CD4-positive, alpha-beta T cell treated with Interleukin-17A for 1 hour (primary cell): ENCODE measurements around the gene MAP2K1.

Source experiments
- DNase-seq: peaks from one replicate; pipeline ENCODE4 v3.0.0-alpha.2; 2020

MAP2K1 gene

GRCh38 chr15:66394472-66394871 lies 7.8 kb downstream of the MAP2K1 start:
- DNase-seq = peak; percentile 19

DNA sequence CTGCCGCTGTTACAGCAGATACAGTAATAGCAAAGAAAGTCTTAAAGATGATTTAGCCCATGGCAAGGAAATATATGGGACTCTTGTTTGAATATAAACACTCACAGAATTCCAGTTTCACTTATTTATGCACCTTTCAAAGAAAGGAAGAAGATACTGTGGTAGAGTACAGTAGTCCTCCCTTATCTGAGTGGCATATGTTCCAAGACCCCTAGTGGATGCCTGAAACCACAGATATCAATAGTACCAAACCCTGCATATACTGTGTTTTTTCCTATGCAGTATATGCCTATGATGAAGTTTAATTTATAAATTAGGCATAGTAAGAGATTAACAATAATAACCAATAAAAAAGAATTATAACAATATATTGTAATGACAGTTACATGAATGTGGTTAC lies 8.2 kb downstream of the MAP2K1 start:
- DNase-seq = no peak

GRCh38 chr15:66399276-66399675 lies 12.6 kb downstream of the MAP2K1 start:
- DNase-seq = no peak

DNA sequence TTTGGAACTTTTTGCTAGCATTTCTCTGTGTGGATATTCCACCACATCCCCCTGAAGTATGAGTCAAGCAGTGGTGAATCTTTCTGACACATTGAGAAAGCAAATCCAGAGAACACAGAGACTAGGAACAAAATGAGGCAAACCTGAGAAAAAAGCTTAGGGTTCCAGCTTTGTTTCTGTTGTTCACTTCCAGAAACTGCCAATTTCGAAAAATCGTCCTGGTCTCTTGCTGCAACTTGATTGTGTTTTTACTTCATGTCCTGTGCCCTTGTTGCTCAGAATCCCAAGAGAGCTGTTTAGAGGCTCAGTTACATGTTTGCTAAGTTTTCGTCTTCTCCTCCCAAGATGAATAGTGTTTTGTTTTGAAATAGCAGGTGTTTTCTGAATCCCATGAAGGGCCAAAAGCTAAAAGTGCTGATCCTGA lies 13.7 kb downstream of the MAP2K1 start:
- no peak for DNase-seq

- DNase-seq = peak; percentile 11
These were observed 14.7 kb downstream of the MAP2K1 start for GRCh38 chr15:66401130-66402021.

DNA sequence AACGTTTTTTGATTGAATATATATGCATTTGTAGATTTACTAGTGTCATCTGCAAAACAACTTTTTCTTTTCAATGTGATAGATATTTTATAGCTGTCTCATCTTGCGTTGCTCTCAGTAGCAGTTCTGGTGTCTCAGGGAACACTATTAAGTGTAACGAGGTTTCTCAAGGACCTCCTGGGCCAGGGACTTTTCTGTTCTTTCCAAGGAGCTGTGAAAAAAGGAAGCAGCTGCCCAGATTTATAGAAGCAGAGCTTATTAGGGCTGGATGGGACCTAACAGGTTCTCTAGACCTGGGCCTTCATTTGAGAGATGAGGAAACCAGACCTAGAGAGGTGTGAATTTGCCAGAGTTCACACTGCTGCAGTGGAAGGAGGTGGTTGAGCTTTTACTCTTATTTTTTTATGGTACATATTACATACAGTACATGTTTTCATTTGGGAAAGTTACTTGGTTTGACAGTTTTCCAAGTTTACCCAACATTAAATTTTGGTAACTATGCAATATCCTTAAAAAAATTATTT lies 16.1 kb downstream of the MAP2K1 start:
- DNase-seq = peak; percentile 18

DNA sequence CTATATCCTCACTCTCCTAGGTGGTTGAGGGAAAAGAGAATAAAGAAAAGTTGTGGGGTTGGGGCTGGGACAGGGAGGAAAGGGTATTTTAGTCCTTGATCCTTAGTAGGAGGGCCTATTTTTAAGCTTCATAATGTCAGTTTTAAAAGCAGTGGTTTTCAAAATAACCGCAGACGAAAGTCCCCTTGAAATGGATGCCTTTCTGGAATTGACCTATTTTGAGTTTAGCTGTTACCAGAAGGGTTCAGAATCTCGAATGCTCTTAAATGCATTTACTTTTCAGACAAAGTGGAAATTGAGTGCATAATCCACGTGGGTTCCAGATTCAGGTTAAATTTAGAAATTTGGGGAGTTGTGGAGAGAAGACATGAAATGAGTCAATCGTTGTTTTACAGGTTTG lies 16.6 kb downstream of the MAP2K1 start:
- no peak for DNase-seq

GRCh38 chr15:66404122-66404521 lies 17.4 kb downstream of the MAP2K1 start:
- no peak for DNase-seq

DNA sequence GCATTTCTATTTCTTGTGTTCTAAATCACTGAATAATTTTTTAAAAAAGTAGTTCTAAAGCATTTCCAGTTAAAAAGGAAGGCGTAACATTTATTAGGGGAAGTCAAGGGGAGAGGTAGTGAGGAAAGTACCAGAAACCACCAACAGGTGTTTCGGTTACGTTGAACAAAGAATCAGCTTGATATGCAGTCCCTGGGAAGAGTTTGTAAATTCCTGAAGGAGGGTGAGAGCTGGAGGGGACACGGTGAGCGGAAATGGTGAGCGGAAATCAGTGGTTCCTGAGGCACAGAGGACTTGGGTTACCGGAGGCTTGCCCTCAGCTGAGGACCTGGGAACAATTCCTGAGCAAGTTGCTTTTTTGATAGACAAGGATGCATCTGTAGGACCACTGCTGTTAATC lies 17.8 kb downstream of the MAP2K1 start:
- DNase-seq = no peak

- no peak for DNase-seq
These were observed 18.3 kb downstream of the MAP2K1 start for GRCh38 chr15:66405007-66405406.

GRCh38 chr15:66405615-66406014 lies 18.9 kb downstream of the MAP2K1 start:
- DNase-seq = no peak

- no peak for DNase-seq
These were observed 21.5 kb downstream of the MAP2K1 start for GRCh38 chr15:66408254-66408653.

- no peak for DNase-seq
These were observed 22.1 kb downstream of the MAP2K1 start for GRCh38 chr15:66408675-66409282.

- DNase-seq = no peak
These were observed 22.9 kb downstream of the MAP2K1 start for GRCh38 chr15:66409565-66410108.

GRCh38 chr15:66411190-66411589 lies 24.5 kb downstream of the MAP2K1 start:
- DNase-seq = no peak

DNA sequence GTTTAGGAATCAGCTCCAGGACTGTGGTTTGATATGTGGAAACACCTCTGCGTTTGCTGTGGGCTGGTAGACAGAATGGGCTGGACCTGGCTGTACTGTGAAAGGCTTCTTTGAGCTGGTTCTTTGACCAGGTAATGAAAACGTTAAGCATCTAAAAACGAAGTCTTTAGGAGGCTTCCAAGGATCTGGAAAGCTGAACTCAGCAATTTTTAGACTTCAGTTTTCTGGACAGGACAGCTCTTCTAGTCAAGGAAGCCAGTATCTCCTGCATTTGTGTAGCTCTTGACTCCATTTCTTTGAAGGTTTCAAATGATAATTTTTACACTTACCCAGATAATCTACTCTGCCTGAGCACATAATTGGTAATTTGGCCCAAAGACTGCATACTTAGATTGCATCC lies 25.5 kb downstream of the MAP2K1 start:
- no peak for DNase-seq

GRCh38 chr15:66413579-66413978 lies 26.9 kb downstream of the MAP2K1 start:
- no peak for DNase-seq

- DNase-seq = no peak
These were observed 28.6 kb downstream of the MAP2K1 start for GRCh38 chr15:66415360-66415759.

GRCh38 chr15:66417736-66418135 lies 31.0 kb downstream of the MAP2K1 start:
- DNase-seq = no peak

- no peak for DNase-seq
These were observed 32.8 kb downstream of the MAP2K1 start for GRCh38 chr15:66419471-66419870.

DNA sequence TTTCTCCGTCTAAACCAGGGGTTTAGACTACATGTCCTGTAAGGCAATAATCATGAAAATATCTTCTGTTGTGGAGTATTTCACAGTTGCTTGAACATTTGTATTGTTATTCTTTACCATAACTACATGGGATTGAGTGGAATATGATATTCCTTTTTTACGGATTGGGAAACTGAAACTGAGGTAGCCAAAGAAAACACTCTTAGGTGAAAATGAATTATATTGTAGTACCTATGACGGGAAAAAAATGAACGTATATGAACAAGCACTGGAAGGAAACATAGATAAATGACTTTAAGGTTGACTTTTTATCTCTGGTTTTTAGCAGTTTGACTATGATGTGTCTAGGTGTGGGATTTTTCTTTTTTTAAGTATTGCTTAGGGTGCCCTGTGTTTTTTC lies 35.6 kb downstream of the MAP2K1 start:
- DNase-seq = no peak

- DNase-seq = no peak
These were observed 36.4 kb downstream of the MAP2K1 start for GRCh38 chr15:66423149-66423548.

DNA sequence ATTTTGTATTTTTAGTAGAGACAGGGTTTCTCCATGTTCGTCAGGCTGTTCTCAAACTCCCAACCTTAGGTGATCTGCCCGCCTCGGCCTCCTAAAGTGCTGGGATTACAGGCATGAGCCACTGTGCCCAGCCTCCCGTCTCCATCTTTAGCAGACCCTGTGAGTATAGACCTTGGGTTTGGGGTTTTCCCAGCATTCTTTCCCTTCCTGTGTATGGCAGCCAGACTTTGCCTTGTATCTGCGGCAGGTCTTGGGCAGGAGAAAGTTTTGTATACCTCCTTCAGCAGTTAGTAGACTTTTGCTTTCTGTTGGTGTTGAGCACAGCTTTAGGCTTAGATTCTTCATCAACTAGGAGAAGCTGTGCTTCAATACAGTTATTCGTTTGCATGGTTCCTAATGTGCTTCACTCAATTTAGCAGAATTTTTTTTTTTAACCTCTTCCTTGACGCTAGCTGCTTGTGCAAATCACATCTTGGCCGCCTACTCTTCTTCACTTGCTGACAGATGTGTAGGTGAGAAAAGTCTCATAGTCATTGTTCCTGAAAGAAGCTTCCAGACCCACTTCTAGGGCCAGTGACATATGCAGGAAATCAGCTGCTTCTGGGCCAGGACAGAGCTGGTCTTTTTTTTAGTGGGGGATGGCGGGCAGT lies 38.4 kb downstream of the MAP2K1 start:
- no peak for DNase-seq
